ENCODE data around the gene RAD51B. TPM values are rescaled to one million over a fixed set of nuclear protein-coding genes. Genes with fewer than 3 reads are reported as not detected.

RAD51B gene
- total RNA-seq, 4 donors from 2014 or later: 8.9 to 30.3 (median 10.4) TPM

DNA sequence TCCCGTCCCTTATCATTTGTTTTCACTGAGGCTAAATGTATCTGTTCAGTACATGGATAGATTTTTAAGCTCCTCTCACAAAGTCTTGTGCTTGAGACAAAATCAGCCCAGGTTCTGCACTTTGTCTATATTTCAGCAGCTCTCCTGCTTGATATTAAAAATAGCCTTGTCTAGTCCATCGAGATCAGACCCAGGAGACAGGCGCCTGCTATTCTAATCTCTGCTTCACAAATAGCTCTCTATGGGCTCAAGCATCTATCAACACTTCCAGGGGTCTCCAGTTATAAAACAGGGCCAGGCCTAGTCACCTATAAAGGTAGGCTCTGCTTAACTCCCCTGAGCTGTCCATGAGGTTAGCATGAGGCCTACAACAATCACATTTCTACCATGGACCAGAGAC lies 910.8 kb downstream of the RAD51B start:
- no peak for ATAC-seq (ENCODE audit: low FRiP score)
- TF ChIP-seq, protein P1, sequence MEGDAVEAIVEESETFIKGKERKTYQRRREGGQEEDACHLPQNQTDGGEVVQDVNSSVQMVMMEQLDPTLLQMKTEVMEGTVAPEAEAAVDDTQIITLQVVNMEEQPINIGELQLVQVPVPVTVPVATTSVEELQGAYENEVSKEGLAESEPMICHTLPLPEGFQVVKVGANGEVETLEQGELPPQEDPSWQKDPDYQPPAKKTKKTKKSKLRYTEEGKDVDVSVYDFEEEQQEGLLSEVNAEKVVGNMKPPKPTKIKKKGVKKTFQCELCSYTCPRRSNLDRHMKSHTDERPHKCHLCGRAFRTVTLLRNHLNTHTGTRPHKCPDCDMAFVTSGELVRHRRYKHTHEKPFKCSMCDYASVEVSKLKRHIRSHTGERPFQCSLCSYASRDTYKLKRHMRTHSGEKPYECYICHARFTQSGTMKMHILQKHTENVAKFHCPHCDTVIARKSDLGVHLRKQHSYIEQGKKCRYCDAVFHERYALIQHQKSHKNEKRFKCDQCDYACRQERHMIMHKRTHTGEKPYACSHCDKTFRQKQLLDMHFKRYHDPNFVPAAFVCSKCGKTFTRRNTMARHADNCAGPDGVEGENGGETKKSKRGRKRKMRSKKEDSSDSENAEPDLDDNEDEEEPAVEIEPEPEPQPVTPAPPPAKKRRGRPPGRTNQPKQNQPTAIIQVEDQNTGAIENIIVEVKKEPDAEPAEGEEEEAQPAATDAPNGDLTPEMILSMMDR (IDR thresholded peaks at IDR 0.05): no peak
- DNase-seq (ENCODE audit: low spot score): no peak

DNA sequence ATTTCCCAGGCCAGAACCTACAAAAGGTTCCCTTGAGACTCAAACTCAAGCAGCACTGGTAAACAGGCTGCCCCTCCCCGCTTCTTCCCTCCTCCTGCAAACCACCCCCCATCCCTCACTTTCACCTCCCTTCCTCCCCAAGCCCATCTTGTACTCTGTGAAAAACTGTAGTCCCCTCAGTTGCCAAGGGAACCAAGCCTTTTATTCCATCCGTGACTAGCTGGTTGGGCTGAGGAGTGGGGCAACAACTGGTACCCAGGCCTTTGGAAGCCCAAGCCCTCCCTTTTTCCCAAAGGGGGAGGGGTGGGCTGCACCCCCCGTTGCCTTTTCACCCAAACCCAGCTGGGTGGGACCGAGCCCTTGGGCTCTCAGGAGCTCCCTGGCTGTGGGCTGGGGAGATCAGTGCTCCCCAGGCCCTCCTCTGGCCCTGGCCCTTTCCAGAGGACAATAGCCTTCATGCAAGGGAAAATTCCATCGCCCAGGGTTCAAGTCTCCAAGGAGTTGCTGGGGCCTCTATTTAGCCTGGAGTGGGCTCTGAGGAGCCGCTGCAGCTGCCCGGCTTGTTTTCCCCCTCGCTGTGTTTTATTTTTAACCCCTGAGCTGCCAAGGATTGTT lies 911.3 kb downstream of the RAD51B start:
- DNase-seq (ENCODE audit: low spot score): no peak
- TF ChIP-seq, protein P1 (IDR thresholded peaks at IDR 0.05): no peak
- no peak for ATAC-seq (ENCODE audit: low FRiP score)

DNA sequence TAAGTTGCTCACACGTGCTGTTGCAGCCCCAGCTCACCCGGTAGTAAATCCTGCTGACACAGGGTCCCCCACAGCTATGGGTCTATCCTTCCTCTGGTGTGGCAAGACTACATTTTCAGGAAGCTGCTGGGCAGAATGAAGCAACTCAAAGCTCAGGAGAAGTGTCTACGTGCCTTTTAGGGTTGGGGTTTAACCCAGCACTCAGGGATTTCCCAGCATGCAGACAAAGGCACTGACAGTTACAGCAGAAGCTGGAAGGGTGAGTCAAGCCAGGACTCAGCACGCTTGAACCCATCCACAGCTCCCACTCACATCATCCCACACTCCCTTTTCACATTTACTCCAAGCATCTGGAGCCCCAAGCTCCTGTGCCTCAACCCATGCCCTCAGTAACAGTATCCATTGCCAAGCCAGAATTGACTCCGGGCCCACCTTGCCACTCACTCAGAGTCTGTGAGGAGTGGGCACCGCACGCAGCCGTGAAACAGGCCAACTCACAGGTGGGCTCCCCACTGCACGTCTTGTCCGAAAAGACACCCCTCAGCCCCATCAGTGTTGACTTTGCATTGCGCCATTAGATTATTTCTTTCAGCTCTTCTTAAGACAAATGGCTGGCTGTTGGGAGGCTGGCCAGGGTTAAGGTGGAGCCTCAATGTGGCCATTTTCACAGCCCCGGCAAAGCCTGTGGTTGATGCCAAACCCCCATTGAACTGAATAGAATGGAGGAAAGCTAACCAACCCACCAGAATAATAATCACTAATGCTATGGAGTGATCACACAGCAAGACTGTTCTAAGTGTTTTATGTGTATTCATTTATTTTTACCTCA lies 913.7 kb downstream of the RAD51B start:
- TF ChIP-seq, protein P1 (IDR thresholded peaks at IDR 0.05): no peak
- ATAC-seq (ENCODE audit: low FRiP score) (peak; percentile 46), DNase-seq (ENCODE audit: low spot score) (no peak)

DNA sequence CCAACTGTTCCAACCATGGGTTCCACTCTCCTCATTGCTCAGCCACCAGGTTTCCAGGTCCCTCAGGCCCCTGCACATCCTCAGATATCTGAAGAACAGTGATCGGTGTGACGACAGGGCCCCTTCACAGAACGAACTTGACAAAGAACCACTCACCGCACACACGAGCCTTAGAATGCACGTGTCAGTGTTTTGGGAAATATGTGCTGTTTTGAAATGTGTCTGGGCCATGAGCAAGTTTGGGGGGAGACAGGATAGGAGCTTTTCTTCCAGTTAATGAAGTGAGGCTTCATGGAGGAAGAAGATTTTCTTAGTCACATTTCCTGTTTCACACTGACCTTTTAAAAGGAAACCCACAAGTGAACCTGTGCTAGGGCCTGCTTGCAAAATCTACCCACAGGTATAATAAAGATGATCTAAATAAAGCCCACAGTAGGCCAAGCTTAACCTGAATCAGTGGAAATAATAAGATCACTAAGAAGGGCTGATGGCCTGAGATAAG lies 914.7 kb downstream of the RAD51B start:
- peak; percentile 46 for ATAC-seq (ENCODE audit: low FRiP score)
- TF ChIP-seq, protein P1 (IDR thresholded peaks at IDR 0.05): no peak
- DNase-seq (ENCODE audit: low spot score): no peak

DNA sequence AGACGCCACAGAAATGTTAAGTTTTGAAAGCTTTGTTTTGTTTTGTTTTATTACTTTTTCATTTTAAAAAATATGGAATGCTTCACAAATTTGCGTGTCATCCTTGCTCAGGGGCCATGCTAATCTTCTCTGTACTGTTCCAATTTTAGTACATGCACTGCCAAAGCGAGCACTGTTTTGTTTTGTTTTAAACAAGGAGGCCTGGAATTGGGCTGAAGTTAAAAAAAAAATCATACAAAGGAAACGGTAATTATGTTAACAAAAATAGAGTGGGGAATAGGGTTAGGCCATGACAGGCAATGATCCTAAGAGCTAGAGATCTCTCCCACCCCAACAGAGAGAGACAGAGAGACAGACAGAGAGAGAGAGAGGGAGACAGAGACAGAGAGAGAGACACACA lies 916.3 kb downstream of the RAD51B start:
- no peak for ATAC-seq (ENCODE audit: low FRiP score)
- DNase-seq (ENCODE audit: low spot score): no peak
- TF ChIP-seq, protein P1 (IDR thresholded peaks at IDR 0.05): no peak

DNA sequence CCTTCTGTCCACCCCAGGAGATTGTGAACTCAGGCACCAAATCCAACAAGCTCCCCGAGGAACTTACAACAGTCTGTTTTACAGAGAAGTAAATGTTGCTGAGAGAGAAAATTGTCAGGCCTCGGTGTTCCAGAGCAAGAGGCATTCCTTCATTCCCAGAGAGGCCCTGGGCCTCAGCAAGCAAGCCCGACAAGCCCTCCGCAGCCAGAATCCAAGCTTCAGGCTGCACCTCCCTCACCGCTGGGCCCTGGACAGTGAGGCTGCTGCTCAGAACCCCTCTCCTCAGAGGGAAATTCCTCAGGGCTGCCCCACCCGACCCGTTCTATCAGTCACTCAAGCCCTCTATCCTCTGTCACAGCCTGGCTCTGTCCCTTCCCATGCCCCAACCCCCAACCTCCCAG lies 916.9 kb downstream of the RAD51B start:
- TF ChIP-seq, protein P1 (IDR thresholded peaks at IDR 0.05): no peak
- DNase-seq (ENCODE audit: low spot score): no peak

More for the DNA sequence above, 916.9 kb downstream of the RAD51B start:
- ATAC-seq (ENCODE audit: low FRiP score): no peak

Measured in omental fat pad (tissue), 4 donors.